Measurements from ENCODE around the gene TXN2. TPM values are rescaled to one million over a fixed set of nuclear protein-coding genes. Genes with fewer than 3 reads are reported as not detected.
A peak's percentile ranks its signal among the peaks of the same experiment; 100 is the strongest.

The TXN2 gene
- total RNA-seq, 1 donor, result 17.4 TPM

DNA sequence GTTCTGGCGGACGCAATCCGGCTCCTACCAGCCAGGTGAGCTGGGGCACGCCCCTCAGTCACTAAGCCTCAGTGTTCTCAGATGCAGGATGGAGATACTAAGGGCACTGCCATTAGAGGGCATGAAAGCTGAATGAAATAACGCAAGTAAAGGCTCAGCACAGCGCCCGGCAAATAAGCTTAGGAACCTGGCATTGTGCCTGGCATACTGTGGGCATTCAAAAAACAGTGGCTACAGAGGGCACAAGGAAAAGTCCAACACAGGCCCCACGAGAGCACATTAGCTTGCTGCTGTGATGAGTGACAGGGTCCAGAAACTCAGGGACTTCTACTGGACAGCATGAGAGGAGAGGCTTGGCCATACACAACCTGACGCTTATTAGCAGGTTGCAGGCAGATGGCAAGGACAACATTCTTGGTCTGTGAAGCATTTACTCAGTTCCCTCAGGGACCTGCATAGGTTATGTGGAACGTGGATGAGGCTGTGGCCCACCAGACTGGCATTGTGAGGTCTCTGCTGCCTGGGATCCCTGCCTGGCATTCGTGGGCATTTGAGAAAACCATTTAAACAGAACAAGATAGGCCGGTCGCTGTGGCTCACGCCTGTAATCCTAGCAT is 12.2 kb downstream of the TXN2 start:
- Histone ChIP-seq H3K79me2 (ENCODE audit: insufficient read depth, low read length) (peaks cover 19% of the 10 kb centered on the region), H3K27ac (ENCODE audit: low read depth, low read length) (peak overlapping the region; percentile 66), H3K27me3 (ENCODE audit: insufficient read depth, low read length) (no peaks in the 10 kb centered on the region), H3K4me1 (ENCODE audit: insufficient read depth, low read length) (peaks cover 73% of the 10 kb centered on the region), H3K4me3 (ENCODE audit: insufficient read depth, low read length) (no peak overlapping the region), H3K4me2 (ENCODE audit: insufficient read depth, low read length) (no peak overlapping the region), H2AFZ (ENCODE audit: low read length) (no peak overlapping the region), H3K9me3 (ENCODE audit: low read depth, low read length) (no peaks in the 10 kb centered on the region), H4K20me1 (ENCODE audit: insufficient read depth, low read length) (peaks cover 5% of the 10 kb centered on the region), H3K36me3 (ENCODE audit: insufficient read depth, low read length) (peaks cover 16% of the 10 kb centered on the region)
- DNase-seq (ENCODE audit: insufficient read length, low spot score, missing footprints), result no peak
- TF ChIP-seq, protein P1, sequence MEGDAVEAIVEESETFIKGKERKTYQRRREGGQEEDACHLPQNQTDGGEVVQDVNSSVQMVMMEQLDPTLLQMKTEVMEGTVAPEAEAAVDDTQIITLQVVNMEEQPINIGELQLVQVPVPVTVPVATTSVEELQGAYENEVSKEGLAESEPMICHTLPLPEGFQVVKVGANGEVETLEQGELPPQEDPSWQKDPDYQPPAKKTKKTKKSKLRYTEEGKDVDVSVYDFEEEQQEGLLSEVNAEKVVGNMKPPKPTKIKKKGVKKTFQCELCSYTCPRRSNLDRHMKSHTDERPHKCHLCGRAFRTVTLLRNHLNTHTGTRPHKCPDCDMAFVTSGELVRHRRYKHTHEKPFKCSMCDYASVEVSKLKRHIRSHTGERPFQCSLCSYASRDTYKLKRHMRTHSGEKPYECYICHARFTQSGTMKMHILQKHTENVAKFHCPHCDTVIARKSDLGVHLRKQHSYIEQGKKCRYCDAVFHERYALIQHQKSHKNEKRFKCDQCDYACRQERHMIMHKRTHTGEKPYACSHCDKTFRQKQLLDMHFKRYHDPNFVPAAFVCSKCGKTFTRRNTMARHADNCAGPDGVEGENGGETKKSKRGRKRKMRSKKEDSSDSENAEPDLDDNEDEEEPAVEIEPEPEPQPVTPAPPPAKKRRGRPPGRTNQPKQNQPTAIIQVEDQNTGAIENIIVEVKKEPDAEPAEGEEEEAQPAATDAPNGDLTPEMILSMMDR (IDR thresholded peaks at IDR 0.05; ENCODE audit: extremely low read depth, low read depth, low read length), result no peak

DNA sequence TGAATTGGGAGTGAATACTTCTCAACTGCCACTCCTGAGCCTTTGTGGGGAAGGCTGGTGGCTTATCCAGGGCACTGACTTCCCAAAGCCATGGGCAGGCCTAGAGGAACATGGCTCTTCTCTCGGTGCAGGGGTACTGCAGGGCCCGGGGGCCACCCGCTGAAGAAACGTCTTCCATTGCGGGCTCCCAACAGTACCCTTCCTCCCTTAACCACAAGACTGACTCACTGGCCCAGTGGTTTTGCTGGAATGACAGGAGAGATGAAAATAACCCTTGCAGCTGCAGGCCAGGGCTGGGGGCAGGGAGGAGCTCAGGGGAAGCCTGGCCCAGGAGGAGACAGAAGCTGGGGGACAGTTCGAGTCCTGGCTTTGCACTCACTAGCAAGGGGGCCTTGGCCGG is 13.5 kb downstream of the TXN2 start:
- peak overlapping the region; percentile 74 for H3K4me2 ChIP-seq (ENCODE audit: insufficient read depth, low read length)
- H3K27ac ChIP-seq (ENCODE audit: low read depth, low read length), result peak overlapping the region; percentile 98
- TF ChIP-seq, protein P1 (IDR thresholded peaks at IDR 0.05; ENCODE audit: extremely low read depth, low read depth, low read length), result no peak
- H3K4me3 ChIP-seq (ENCODE audit: insufficient read depth, low read length), result peak overlapping the region; percentile 41
- H3K9me3 ChIP-seq (ENCODE audit: low read depth, low read length), result no peaks in the 10 kb centered on the region
- peak; percentile 97 for DNase-seq (ENCODE audit: insufficient read length, low spot score, missing footprints)
- peaks cover 5% of the 10 kb centered on the region for H3K36me3 ChIP-seq (ENCODE audit: insufficient read depth, low read length)
- H4K20me1 ChIP-seq (ENCODE audit: insufficient read depth, low read length), result peaks cover 5% of the 10 kb centered on the region
- no peak overlapping the region for H2AFZ ChIP-seq (ENCODE audit: low read length)
- H3K4me1 ChIP-seq (ENCODE audit: insufficient read depth, low read length), result peaks cover 73% of the 10 kb centered on the region
- peaks cover 19% of the 10 kb centered on the region for H3K79me2 ChIP-seq (ENCODE audit: insufficient read depth, low read length)
- no peaks in the 10 kb centered on the region for H3K27me3 ChIP-seq (ENCODE audit: insufficient read depth, low read length)

DNA sequence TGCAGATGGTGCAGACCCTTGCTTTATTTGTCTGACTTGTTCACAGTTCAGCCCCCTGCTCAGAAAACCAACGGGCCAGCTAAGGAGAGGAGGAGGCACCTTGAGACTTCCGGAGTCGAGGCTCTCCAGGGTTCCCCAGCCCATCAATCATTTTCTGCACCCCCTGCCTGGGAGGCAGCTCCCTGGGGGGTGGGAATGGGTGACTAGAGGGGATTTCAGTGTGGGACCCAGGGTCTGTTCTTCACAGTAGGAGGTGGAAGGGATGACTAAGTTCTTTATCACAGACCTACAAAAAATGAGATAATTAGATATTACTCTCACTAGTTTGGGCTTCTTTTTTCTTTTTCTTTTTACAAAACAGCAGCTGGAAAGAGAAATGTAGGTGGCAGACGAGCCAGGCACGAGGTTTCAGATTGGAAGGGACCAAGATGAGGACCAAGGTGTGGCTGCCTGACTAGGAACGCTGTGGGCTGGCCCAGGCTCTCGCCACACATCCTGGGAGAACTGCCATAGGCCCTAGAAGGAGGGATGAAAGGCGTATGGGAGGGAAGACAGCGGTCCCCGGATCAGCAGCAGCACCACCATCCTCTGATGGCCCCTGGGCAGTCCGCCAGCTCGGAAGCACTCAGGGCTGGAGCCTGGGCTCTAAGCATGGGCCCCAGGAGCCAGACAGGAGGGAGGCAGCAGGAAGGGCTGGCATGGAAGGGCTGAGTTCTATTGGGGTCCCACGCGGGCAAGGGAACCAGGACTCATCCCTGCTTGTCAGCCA is 14.2 kb downstream of the TXN2 start:
- Histone ChIP-seq H2AFZ (ENCODE audit: low read length) (no peak overlapping the region), H3K79me2 (ENCODE audit: insufficient read depth, low read length) (peaks cover 19% of the 10 kb centered on the region), H3K27me3 (ENCODE audit: insufficient read depth, low read length) (no peaks in the 10 kb centered on the region), H3K4me3 (ENCODE audit: insufficient read depth, low read length) (peak overlapping the region; percentile 41), H4K20me1 (ENCODE audit: insufficient read depth, low read length) (peaks cover 5% of the 10 kb centered on the region), H3K4me2 (ENCODE audit: insufficient read depth, low read length) (peak overlapping the region; percentile 74), H3K27ac (ENCODE audit: low read depth, low read length) (peak overlapping the region; percentile 98), H3K9me3 (ENCODE audit: low read depth, low read length) (no peaks in the 10 kb centered on the region), H3K36me3 (ENCODE audit: insufficient read depth, low read length) (peaks cover 5% of the 10 kb centered on the region), H3K4me1 (ENCODE audit: insufficient read depth, low read length) (peaks cover 72% of the 10 kb centered on the region)
- TF ChIP-seq, protein P1 (IDR thresholded peaks at IDR 0.05; ENCODE audit: extremely low read depth, low read depth, low read length), result no peak
- DNase-seq (ENCODE audit: insufficient read length, low spot score, missing footprints), result no peak

DNA sequence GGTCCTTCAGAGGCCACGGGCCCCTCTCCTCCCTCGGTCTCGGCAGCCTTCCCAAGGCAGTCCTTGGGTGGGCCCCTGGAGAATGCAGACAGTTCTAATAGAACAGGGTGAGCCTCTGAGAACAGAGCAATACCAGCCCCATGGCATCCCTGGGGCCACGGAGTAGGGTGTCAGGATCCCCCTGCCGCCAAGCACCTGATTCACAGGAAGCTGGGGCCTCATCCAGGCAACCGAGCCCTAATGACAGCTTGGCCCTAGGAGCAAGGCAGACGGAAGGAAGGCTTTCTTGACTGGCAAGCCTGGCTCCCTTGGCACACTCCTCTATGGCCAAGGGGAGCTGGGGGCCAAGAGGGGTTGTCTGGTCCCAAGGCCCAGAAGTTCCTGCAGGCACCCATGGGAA is 15.2 kb downstream of the TXN2 start:
- peaks cover 69% of the 10 kb centered on the region for H3K4me1 ChIP-seq (ENCODE audit: insufficient read depth, low read length)
- no peak overlapping the region for H2AFZ ChIP-seq (ENCODE audit: low read length)
- DNase-seq (ENCODE audit: insufficient read length, low spot score, missing footprints), result no peak
- H4K20me1 ChIP-seq (ENCODE audit: insufficient read depth, low read length), result peaks cover 4% of the 10 kb centered on the region
- peaks cover 19% of the 10 kb centered on the region for H3K79me2 ChIP-seq (ENCODE audit: insufficient read depth, low read length)
- H3K27ac ChIP-seq (ENCODE audit: low read depth, low read length), result peak overlapping the region; percentile 98
- TF ChIP-seq, protein P1 (IDR thresholded peaks at IDR 0.05; ENCODE audit: extremely low read depth, low read depth, low read length), result no peak
- peaks cover 5% of the 10 kb centered on the region for H3K36me3 ChIP-seq (ENCODE audit: insufficient read depth, low read length)
- H3K4me2 ChIP-seq (ENCODE audit: insufficient read depth, low read length), result no peak overlapping the region
- no peaks in the 10 kb centered on the region for H3K27me3 ChIP-seq (ENCODE audit: insufficient read depth, low read length)
- no peaks in the 10 kb centered on the region for H3K9me3 ChIP-seq (ENCODE audit: low read depth, low read length)
- H3K4me3 ChIP-seq (ENCODE audit: insufficient read depth, low read length), result no peak overlapping the region

Measured in osteoblast (primary cell).